HG03457 (cell line): ENCODE results near the gene RARS1.

Experiments used
- ATAC-seq: cut with Tn5 transposase; IDR thresholded peaks from one replicate; pipeline ENCODE4 v1.9.1; 2021; ENCODE audit warnings: moderate number of reproducible peaks; ENCODE audit not compliant: unreplicated experiment

Gene RARS1

DNA sequence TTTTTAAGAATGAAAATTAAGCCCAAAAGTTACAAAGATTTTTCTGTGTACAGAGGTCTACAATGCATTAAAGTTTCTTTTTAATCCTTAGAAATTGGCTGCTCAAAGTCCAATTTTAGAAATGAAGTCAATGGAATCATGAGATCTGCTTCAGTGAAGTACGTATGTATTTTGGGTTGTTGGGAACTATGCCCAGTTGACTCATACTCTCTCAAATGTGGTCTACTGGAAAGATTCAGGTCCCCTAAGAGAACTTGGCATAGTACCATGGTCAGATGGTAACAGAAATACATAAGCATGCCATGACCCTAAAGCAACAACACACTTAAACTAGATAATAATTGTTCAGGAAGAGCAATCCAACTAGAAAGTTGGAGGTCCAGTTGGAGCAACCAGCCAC, 65.9 kb downstream of the RARS1 start:
- ATAC-seq: no peak

- ATAC-seq: no peak
Measured at GRCh38 chr5:168553377-168554130, 67.3 kb downstream of the RARS1 start.

DNA sequence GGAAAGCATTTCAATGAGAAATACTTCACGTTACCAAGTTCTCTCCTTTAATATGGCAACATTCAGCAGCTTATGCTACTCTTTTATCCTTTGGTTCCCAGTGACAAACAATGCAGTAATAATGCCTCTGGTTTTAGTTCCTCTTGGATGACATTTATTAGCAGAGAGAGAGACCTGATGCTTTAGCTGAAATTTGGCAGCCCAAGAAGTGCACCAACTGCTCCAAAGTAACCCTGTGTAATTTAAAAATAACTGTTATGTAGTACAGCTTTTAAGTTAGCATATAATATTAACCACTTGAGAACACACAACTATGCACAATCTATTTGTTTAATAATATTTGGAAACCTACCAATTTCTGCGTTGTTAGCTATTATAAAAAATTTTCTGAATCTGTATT, 71.1 kb downstream of the RARS1 start:
- no peak for ATAC-seq

GRCh38 chr5:168562279-168562678, 76.0 kb downstream of the RARS1 start:
- ATAC-seq: no peak

- ATAC-seq: no peak
Measured at GRCh38 chr5:168563959-168564358, 77.7 kb downstream of the RARS1 start.

DNA sequence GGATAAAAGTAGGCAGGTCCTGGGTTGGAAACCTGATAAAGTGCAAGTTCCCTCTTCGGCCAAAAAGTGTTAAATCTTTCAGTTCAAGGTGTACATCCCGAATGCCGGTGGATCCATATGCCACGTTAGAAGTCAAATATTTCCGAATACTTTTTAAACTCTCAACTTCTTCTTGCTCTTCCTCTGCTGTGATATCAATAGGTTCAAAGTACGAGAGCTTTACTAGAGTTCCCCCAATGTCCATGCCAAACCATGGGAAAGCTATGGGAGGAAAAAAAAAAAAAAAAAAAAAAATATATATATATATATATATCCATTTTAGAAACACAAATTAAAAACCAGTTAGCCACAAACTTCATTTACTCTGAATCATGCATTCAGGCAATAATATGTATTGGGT, 82.5 kb downstream of the RARS1 start:
- no peak for ATAC-seq
